NCI-H1930 (cell line): Measurements from ENCODE around the gene PLS1.

Source experiments
- DNase-seq, 2 experiments: peaks; one replicate each; lab custom pipeline; 2025; lab: John Stamatoyannopoulos, UW

The PLS1 gene

DNA sequence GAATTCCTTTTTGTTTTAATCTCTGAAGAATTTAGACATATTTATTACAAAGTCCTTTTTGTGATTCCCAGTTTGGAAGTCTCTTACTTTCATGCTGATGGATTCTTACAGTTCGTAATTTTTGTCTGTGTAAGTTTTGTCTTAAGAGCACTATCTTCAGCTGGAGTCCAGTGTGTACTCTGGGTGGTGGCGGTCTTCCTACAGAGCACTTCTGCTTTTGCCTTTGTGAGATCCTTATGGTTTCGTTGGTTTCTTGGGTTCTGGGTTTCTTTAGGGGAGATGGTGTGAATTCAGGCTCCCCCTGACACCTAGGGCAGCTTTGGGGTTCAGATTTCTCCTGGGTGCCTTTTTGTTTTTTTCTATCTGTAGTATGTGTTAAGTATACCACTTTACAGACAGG is 45.3 kb downstream of the PLS1 start:
- no peak for DNase-seq

DNA sequence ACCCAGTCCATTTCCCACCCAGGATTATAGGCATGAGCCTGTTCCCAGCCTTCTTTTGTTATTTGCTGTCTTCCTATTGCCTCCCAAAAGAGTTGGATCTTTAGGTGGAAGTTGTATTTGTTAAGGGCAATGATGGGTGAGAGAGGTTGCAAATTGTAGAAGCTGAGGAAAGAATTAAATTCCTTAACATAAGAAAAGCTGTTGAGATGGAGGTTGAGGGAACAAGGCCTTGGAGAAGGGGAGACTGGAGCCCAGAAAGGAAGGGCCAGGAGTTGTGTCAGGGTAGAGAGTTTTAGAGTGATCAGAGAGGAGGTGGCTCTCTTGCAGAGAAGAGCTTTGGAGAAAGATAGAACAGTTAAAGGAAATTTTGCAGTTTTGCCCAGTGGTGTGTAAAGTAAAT is 46.8 kb downstream of the PLS1 start:
- no peak for DNase-seq

DNA sequence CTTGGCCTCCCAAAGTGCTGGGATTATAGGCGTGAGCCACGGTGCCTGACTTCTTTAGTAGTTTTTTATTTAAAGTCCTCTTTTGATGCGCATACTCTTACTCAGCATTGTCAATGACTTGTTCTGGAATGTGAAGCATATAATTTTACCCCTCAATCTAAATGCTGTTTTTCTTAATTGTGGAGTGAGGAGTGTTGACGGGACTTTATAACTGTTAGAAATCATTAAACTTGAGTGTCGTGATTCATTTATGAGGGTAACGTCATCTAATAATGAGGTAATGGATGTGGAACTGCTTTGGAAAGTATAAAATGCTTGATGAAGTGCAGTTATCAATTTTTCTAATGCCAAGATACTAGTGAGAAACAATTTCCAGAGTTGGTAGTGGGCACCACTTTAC is 48.3 kb downstream of the PLS1 start:
- DNase-seq: no peak

DNA sequence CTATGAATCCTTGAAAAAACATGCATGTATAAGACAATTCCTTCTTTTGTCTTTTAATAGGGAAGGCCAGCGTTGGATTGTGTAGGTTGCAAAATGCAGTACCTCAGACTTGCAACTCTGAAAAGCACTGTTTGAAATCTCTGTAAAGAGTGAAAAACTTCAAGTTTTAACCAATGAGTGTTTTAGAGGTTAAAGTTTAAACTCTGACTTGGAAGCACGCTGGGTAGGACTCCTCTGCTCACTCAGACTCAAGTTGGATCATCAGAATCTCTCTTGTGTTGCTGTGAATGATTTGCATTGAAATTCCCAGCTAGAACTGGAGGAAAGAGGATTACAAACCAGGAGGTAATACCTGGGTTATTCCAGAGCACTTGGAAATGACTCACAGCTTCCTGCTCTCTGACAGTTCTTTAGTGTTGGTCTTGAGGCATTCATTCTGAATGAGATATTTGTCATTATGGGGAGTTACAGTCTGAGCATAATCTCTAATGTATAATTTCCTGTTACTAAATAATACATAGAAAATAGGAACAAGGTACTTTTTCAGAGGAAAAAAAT is 49.1 kb downstream of the PLS1 start:
- DNase-seq: no peak

DNA sequence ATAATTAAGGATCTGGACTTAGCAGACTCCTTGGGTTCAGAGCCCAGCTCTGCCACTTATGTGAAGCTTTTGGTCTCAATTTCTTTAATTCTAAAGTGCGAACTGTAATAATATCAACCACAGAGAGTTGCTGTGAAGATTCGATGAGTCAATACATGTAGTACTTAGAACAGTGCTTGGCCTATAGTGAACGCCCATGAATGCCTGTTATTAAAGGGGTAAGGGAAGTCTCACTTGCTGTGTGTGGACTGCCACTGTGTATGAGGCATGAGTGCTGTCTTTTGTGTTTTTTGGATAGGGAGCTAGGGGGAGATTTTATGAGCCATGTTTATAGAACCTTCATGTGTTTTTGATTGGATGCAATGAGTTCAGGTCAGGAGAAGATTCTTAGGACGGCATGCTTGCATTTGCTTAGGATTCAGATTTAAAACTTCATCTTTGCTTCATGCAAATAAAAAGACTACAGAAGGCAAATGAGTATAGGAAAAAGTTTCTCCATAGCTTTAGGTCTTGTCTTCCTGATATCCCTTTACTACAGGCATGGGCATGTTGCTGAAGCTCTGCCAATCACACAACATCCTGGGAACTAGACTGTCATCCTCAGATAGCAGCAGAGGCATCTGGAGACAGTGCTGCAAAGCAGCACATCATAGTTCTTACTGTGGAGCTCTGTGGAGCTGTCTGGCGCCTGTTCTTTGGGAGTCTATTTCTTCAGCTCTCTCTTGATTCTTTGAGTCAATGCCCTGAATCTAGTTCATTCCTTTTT is 50.0 kb downstream of the PLS1 start:
- DNase-seq: no peak

DNA sequence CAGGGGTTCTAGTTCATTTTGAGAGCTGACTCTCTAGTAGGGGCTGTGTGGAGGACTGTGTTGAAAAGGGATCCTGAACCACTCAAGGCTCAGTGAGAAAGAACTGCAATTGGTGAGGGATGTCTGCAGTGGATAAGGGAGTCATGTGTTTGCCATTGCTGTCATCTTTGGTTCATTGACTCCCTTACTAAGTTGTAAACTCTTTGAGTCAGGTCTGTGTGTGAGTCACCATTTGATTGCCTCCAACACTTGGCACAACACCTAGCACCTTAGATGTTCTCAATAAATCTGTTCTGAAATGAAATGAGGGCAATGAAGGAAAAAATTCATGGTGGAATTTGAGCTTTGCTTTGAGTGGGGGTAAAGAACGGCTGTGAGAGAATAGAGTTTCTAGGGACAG is 51.7 kb downstream of the PLS1 start:
- no peak for DNase-seq

DNA sequence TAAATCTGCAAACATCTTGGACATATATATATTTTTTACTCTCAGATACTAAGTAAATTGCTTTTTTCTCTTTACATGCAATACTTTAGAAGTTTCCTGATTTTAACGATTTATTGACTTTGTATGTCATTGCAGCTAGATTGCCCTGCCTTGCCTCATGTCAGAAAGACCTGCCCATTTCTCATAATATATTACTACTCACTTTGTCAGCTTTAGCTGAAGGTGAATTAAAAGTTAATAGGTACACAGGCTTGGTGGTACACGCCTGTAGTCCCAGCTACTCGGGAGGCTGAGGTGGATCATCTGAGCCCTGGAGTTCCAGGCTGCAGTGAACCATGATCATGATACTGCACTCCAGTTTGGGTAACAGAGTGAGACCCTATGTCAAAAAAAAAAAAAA is 52.8 kb downstream of the PLS1 start:
- no peak for DNase-seq

DNA sequence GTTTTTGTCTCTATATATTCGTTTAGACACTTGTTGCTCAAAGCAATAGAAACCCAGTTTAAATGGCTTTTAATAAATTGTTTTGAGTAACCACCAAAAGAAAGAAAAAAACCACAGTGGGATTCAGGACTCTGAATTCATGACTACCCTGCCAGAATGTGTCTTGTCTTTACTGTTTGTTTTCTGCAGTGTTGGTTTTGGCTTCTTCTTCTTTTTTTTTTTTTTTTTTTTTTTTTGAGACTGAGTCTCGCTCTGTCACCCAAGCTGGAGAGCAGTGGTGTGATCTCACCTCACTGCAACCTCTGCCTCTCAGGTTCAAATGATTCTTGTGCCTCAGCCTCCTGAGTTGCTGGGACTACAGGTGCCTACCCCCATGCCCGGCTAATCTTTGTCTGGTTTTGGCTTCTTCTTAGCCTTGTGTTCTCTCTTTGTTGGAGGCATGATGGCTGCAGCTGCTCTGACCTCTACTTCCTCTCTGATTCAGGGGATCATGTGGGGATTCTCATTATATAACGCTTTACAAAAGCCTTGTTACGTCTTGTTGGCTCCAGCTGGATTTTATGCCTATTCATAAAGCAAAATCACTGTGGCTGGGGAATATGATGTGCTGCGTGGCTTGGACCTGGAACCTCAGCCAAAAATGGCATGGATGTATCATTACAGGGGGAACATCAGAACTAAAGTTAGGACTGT is 54.0 kb downstream of the PLS1 start:
- no peak for DNase-seq

DNA sequence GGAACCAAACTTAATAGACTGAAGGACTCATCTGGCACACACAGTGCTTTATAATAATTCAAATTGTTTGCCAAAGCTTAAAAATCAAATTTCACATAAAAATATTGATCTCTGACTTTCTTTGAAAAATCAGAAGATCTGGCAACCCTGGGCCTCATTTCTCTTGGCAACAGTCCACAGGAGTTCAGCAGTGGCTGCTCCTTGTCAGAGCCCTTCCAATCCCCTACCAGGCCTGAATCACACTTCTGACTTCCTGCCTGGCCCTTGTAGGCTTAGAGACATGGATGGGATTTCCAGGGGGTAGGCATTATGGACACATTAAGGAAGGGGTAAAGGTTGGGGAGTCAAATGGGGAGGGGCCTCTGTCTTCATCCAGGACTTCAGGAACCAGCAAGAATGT is 55.5 kb downstream of the PLS1 start:
- DNase-seq: no peak

DNA sequence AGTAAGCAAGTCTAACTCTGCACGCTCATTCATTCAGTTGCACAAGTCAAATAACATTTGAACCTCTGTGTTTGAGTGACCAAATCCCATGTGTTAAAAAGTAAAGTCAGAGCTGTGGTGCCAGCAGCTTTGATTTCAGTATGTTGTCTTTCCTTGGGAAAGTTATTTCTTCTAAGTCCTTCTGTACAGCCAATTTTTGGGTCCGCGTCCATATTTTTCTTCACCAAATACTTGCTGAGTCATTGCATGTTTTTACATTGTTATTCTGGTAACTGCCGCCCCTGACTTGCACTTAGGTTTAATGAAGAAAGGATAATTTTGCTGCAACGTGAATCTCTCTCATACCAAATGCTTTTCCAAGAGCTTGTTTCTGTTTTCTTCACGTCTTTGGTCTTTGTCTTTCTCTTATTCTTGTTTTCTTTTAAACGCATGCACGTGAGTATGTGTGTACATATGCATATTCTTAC is 56.7 kb downstream of the PLS1 start:
- DNase-seq: no peak

DNA sequence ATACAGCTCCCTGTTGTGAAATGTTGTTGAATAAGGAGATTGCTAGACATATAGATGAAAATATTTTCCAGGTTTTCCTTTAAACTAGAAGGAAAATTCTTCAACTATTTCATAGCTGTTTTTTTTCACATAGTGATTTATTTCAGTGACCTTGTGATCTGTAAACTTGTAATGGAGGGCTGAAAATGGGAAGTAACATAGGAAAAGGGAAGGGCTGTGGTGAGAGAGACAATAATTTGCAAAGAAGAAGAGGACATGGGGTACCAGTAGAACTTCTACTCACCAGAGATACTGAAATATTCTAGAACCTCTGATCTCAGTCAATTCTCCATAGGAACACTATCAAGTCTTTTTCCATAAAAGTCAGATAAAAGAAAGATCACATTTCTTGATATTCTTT is 60.4 kb downstream of the PLS1 start:
- DNase-seq: no peak

DNA sequence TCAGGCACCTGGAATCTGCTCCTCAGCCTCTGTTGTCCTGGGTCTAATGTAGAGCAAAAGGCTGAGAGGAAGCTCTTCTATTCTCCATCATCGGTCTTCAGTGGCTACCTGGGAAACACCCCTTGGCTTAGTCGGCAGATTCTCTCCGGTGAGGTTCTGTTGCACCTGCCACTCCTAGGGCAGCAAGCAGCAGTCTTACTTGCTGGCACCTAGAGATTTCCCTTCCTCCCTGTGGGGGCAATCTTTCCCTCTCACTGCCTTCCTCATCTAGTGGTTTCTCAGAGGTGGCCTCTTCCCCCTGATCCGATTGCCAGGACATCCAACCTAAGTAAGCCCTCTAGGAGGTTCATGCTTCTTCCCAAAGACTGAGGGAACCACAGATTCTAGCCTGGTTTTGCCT is 60.8 kb downstream of the PLS1 start:
- DNase-seq: no peak

DNA sequence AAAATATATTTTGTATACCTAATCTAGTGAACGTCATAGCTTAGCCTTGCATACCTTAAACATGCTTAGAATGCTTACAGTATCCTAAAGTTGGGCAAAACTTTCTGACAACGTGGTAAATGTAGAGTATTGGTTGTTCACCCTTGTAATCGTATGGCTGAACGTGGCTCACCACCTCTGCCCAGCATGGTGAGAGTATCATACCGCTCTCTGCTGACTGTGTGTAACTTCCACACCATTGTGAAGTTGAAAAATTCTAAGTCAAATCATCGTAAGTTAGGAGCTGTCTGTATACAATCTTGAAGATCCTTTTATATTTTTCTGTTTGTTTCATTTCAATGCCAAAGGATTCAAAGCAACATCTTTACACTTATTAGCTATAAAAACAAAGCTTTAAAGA is 64.2 kb downstream of the PLS1 start:
- no peak for DNase-seq

DNA sequence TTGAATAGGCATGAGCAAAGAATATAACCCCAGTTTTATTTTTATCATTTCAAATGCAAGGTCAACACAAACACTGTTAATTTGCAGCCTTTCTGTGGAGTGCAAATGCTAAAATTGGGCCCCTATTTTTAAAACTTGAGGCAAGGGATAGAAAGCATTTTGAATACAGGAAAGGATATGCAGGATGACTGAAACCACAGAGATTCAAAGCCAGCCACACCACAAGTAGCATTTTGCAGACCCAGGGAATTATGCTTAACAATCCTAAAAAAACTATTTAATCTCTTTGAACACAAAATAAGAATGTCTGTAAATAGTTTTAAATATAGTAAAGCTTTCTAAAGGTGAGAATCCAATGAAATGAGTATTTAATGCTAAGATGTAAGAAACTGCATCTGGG is 64.7 kb downstream of the PLS1 start:
- no peak for DNase-seq

DNA sequence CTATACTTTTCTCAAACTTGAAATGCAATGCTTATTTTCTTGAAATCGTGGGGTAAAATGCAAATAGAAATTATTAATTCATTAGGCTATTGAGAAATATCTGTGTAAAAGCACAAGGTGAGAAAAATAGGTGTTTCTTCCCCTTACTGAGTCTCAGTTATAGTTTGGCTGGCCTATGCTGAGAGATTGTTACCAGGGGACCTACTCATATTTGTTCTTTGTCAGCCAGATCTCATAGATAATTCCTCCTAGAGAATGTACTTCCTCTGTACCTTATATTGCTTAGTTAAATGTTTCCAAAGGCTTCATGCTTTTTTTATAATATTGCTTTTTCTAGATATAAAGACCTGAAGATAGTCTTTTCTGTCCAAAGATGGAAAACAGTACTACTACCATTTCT is 67.7 kb downstream of the PLS1 start:
- no peak for DNase-seq

DNA sequence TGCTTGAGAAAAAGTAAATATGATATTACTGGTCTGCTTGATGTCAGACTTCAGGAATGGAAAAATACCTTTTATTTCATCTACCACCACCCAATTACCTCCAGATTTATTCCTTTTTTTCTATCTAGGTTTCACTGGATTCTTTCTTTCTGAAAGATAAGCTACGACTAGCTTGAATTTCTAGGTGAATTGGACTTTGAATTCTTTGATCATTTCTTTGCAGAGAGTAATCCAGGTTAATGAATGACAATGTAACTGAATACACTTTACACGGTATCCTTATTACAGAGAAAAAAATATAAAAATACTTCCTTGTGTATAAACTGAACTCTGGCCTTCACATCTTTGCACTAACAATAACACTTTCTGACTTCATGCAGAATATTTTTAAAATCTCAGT is 68.1 kb downstream of the PLS1 start:
- DNase-seq: no peak

DNA sequence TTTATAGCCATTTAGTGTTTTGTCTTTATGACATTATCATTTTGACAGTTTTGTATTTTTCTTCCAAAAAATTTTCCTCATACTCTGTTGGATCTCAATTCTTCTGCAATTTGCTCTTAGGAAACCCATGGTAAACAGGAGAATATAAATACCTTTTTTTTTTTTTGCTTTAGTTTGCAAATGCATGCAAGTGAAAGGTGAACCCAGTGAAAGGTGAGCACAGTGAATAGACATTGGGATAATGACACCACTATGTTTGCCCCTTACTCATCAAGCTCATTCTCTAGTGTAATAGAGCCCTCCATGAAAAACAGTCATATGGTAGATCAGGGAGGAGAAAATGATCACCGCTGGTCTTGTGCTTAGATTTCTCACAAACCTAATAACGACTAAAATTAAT is 68.6 kb downstream of the PLS1 start:
- peak; percentile 57 to 60 for DNase-seq

DNA sequence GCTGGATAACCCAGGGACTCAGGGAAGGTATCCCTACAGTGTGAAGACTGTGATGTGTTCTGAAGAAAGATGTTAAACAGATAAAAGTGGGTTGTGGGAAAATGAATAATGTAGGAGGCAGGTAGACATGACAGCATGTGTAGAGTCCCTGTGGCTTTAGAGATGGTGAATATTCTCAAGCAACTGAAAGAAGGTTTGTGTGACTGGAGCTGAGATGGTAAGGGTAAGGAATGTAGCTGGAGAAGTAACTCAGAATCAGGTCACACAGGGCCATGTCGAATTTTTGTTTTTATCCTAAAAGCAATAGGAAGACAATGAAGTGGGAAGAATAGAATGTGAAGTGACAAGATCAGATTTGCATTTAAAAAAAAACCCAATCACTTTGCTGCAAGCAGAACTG is 73.9 kb downstream of the PLS1 start:
- DNase-seq: no peak

DNA sequence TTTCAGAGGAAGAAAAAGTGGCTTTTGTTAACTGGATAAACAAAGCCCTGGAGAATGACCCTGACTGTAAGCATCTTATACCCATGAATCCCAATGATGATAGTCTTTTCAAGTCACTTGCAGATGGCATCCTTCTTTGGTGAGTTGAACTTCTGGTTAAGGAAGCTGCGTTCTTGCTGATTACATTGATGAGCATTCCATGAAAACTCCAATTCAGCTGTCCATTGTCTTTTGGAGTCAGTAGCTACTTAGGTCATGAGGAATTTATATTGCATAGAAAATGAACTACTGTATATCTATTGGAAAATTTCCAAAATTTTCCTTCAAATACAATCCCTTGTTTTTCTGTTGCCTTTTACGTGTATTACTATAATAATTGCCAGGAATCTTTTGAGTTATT is 80.0 kb downstream of the PLS1 start:
- no peak for DNase-seq

DNA sequence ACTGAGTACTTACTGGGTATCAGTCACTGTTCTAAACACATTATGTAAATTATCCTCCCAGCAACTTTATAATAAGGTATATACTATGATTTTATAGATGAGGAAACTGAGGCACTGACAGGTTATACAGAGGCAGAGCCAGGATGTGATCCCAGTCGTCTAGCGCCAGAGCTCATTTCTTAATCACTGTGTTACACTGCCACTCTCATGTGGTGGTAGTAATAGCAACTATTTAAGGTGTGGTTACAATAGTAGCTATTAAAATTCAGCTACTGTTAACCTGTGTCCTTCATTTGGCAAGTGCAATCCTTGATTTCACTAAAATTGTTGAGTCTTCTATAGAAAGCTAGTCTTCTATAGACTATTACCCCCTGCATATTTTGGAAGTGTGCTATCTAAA is 84.5 kb downstream of the PLS1 start:
- no peak for DNase-seq

DNA sequence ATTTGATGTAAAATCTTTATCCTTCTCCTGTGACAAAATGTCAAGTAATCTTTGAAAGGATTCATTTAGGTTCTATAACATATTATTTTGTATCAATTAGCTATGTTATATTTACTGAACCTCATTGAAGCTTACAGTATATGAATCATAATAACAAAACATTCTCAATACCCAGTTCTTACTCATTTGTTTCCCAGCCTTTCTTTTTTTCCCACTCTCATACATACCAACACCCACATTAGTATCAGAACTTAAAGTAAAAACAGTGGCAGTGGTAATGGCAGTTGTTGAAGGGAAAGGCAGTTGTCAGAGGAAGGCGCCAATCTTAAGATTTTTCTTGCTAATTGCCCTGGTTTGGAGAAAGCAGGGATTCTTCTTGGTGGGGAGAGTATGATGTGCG is 94.4 kb downstream of the PLS1 start:
- DNase-seq: no peak

DNA sequence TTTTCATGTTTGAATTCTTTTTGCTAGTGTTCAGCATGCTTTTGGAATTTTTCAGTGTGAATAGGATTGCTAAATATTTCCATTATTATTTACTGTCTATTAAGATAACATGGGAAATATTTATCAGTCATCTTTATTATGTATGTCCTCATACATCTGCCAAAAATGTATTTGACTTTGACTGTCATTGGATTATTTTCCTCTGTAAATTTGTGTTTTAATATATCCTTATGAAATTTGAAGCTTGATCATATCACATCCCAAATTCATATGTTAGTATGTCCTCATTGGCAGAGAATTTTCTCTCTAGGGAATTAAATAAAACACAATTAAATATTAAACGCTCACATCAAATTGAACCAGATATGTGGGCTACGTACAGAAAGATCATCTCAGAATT is 95.3 kb downstream of the PLS1 start:
- no peak for DNase-seq

DNA sequence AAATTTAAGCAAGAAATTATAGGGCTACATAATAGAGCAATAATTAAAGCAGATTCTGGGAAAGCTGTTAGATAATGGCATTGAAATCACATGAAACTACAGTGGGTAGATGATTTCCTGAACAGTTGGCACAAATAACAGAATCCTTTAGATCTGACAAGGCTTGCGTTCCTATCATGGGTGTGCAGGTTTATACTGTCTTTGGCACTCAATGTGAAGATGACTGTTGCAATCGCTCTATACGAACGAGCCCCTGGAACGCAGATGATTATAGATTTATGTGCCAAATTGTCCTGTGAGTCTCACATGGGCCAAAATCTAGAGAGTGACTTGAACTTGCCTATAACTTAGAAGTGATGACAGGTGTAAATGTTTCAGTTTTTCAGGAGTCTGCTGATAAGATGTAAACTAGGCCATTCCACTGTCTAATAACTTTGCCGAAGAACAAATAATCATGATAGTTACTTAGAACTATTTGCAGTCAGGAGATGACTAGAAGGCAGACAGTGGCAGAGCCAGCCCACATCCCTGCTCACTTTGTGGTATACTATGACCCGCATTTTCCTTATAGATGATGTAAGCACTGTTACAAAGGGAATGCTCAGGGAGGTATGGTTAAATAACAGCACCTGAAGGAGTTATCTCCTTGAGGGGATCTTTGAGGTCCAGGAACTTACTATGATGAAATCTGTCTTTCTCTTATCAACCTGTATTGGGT is 97.1 kb downstream of the PLS1 start:
- no peak for DNase-seq
